Gastrocnemius medialis (tissue), 4 donors: ENCODE results near the gene XPNPEP2.

Source experiments
- POLR2A ChIP-seq, 2 donors: fragments of 450-650 bp; IDR thresholded peaks; one replicate each; pipeline ENCODE4 v1.6.1; 2017; ENCODE audit warnings: antibody characterized with exemption in 2 of 2, mild to moderate bottlenecking in 2 of 2, moderate library complexity in 2 of 2
- TF ChIP-seq, protein P1 (sequence below), 5 experiments: fragments of 450-650 bp in 3 of 5; fragments of 200-600 bp in 2 of 5; sonication (generic) in 2 of 5; IDR thresholded peaks in 4 of 5; conservative IDR thresholded peaks in 1 of 5; 1 replicate in 4 of 5; 2 replicates in 1 of 5; pipeline ENCODE4 v1.5.1; 2016 to 2019; ENCODE audit warnings: antibody characterized with exemption in 5 of 5, mild to moderate bottlenecking in 3 of 5, moderate library complexity in 3 of 5

DNA sequence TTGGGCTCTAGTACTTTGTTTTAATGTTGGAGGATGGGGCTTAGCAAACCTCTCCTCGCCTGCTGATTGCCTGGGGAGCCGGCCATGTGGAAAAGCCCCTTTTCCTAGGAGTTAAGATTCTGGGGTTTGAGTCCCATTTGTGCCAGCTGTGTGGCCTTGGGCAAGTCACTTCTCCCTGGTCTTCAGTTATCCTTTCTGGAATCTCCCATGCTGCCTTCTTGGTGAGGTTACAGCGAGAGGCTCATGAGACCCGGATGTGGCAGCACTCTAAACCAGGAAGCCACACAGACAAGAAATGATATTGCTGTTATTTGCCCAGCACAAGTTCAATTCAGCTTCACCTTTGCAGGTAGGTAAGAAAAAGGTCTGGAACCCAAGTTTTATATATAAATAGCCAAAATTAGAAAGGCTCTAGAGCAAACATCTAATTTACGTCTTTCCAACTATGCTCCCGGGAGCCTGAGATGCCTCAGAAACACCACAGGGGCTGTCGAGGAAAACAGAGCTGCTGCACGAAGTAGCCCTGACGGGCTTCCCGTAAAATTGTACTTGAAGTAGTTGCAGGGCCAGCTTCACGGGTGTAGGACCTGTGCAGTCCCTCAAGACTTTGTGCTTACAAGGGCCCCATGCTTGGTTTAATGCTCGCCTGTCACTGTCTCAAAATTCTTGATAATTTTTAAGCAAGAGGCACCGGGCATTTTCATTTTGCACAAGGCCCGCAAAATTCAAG lies 32.7 kb downstream of the XPNPEP2 start:
- TF ChIP-seq, protein P1, sequence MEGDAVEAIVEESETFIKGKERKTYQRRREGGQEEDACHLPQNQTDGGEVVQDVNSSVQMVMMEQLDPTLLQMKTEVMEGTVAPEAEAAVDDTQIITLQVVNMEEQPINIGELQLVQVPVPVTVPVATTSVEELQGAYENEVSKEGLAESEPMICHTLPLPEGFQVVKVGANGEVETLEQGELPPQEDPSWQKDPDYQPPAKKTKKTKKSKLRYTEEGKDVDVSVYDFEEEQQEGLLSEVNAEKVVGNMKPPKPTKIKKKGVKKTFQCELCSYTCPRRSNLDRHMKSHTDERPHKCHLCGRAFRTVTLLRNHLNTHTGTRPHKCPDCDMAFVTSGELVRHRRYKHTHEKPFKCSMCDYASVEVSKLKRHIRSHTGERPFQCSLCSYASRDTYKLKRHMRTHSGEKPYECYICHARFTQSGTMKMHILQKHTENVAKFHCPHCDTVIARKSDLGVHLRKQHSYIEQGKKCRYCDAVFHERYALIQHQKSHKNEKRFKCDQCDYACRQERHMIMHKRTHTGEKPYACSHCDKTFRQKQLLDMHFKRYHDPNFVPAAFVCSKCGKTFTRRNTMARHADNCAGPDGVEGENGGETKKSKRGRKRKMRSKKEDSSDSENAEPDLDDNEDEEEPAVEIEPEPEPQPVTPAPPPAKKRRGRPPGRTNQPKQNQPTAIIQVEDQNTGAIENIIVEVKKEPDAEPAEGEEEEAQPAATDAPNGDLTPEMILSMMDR (IDR thresholded peaks at IDR 0.05 in 4 of 5, conservative IDR thresholded peaks at IDR 0.05 in 1 of 5): no peak
- TF ChIP-seq POLR2A (IDR thresholded peaks at IDR 0.05): no peak
